GM13977 (cell line): ENCODE data around the gene GZMM.

Source experiments
- DNase-seq: peaks from one replicate; pipeline ENCODE4 v3.0.0; 2012; ENCODE audit warnings: low spot score
- in situ Hi-C: fragments of 300-500 bp; cut with MboI; formaldehyde crosslinking; loops from one replicate; pipeline ENCODE4 v1.12.0; 2022; ENCODE audit warnings: low sequenced_read_pairs, low pct_unique_long_range_greater_than_20kb, mixed read lengths, inconsistent platforms; ENCODE audit not compliant: unreplicated experiment
- TF ChIP-seq, protein P1 (sequence below): IDR thresholded peaks from 2 replicates; pipeline ENCODE4 v1.5.1; 2012; ENCODE audit warnings: mild to moderate bottlenecking, control low read depth; ENCODE audit not compliant: insufficient read depth; ENCODE audit errors: extremely low read depth, missing control alignments

GZMM gene

GRCh38 chr19:579111-579841, 35.4 kb downstream of the GZMM start:
- DNase-seq = no peak
- TF ChIP-seq, protein P1, sequence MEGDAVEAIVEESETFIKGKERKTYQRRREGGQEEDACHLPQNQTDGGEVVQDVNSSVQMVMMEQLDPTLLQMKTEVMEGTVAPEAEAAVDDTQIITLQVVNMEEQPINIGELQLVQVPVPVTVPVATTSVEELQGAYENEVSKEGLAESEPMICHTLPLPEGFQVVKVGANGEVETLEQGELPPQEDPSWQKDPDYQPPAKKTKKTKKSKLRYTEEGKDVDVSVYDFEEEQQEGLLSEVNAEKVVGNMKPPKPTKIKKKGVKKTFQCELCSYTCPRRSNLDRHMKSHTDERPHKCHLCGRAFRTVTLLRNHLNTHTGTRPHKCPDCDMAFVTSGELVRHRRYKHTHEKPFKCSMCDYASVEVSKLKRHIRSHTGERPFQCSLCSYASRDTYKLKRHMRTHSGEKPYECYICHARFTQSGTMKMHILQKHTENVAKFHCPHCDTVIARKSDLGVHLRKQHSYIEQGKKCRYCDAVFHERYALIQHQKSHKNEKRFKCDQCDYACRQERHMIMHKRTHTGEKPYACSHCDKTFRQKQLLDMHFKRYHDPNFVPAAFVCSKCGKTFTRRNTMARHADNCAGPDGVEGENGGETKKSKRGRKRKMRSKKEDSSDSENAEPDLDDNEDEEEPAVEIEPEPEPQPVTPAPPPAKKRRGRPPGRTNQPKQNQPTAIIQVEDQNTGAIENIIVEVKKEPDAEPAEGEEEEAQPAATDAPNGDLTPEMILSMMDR = no peak
- in situ Hi-C loops = loop anchor here (25.0 kb wide), 1 partner anchor 158 kb away; no protein-coding TSS in a partner anchor

GRCh38 chr19:579842-580155, 35.9 kb downstream of the GZMM start:
- in situ Hi-C loops = loop anchor here (25.0 kb wide), 1 partner anchor 158 kb away; no protein-coding TSS in a partner anchor

GRCh38 chr19:580274-580835, 36.5 kb downstream of the GZMM start:
- TF ChIP-seq, protein P1 = no peak
- no peak for DNase-seq
- in situ Hi-C loops = loop anchor here (25.0 kb wide), 1 partner anchor 157 kb away; no protein-coding TSS in a partner anchor

More at GRCh38 chr19:579842-580155, 35.9 kb downstream of the GZMM start:
- TF ChIP-seq, protein P1 = no peak
- DNase-seq = no peak

DNA sequence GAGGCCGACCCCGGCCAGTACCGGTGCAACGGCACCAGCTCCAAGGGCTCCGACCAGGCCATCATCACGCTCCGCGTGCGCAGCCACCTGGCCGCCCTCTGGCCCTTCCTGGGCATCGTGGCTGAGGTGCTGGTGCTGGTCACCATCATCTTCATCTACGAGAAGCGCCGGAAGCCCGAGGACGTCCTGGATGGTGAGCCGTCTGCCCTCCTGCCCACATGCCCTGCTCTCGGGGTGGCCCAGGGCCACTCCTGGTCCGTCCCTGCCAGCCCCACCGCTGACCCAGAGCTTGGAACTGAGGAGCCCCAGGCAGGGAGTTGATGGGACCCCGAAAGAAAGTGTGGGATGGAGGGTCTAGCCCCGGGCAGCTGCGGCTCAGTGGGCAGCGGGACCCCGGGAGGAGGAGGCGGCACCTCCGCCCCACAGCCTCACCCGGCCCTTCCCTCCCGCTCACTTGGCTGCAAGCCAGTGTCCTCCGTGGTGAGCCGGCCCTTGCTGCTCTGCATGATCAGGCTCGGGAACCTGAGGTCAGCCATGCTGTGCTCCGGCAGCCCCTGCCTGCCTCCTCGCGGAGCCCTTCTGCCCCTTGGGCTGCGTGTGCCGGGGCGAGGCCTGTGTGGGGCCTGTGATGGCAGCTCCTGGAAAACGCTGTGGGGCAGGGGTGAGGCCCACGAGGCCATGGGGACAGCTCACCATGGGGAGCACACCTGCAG, 37.7 kb downstream of the GZMM start:
- TF ChIP-seq, protein P1 = no peak
- in situ Hi-C loops = loop anchor here (25.0 kb wide), 1 partner anchor 156 kb away; no protein-coding TSS in a partner anchor
- DNase-seq = no peak

- in situ Hi-C loops = loop anchor here (25.0 kb wide), 1 partner anchor 155 kb away; no protein-coding TSS in a partner anchor
- no peak for DNase-seq
- TF ChIP-seq, protein P1 = no peak
Observed at GRCh38 chr19:582497-583197, 38.8 kb downstream of the GZMM start.

- TF ChIP-seq, protein P1 = no peak
- in situ Hi-C loops = loop anchor here (25.0 kb wide), 1 partner anchor 154 kb away; no protein-coding TSS in a partner anchor
- no peak for DNase-seq
Observed at GRCh38 chr19:583198-583967, 39.5 kb downstream of the GZMM start.
